ENCODE measurements around the gene CACNA2D3. TPM values are rescaled to one million over a fixed set of nuclear protein-coding genes. Genes with fewer than 3 reads are reported as not detected.

CACNA2D3 gene
- total RNA-seq, 1 donor from 2014 or later = 17.2 TPM

DNA sequence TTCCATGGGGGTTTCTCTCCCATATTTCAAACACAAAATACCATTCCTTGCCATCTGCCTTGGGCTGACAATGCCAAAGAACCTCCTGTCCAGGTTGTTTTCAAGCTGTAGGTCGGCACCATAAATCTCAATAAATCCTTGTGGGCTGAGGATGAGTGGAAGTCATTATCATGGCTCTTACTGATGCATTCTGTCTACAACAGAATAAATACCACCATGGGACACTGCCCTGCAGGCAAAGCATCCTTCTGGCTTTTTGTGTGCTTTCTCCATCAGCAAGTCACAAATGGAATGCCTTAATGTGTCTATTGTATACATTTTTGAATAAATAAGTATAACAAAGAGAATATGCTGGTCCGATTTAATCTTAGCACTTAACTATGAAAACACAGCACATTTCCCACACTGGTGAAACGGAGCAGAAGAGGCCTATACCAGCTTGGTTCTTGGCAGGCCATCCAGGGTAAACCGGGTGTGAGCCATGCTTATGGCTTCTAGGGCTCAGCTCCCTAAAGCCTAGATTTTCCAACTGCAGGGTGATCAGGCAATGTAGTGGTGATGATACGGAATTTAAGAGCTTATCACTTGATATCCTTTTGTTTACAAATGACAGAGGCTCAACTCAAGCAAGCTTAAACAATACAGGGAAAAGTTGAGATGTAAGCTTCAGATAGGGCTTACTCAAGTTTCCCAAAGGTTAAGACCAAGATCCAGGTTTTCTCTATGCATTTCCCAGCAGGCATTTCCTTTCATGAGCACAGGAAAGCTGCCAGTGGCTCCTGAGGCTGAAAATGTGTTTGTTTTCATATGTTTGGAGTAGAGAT, 938.8 kb downstream of the CACNA2D3 start:
- Histone ChIP-seq H3K4me3 (no peak overlapping the region), H3K9me3 (no peaks in the 10 kb centered on the region), H3K27me3 (no peaks in the 10 kb centered on the region), H3K27ac (no peak overlapping the region), H3K4me1 (no peaks in the 10 kb centered on the region), H3K36me3 (no peaks in the 10 kb centered on the region)
- TF ChIP-seq POLR2AphosphoS5 (IDR thresholded peaks at IDR 0.05; ENCODE audit: insufficient read depth in 1 of 2, low read depth in 1 of 2) (no peak), POLR2A (IDR thresholded peaks at IDR 0.05) (no peak)
- TF ChIP-seq, protein P1, sequence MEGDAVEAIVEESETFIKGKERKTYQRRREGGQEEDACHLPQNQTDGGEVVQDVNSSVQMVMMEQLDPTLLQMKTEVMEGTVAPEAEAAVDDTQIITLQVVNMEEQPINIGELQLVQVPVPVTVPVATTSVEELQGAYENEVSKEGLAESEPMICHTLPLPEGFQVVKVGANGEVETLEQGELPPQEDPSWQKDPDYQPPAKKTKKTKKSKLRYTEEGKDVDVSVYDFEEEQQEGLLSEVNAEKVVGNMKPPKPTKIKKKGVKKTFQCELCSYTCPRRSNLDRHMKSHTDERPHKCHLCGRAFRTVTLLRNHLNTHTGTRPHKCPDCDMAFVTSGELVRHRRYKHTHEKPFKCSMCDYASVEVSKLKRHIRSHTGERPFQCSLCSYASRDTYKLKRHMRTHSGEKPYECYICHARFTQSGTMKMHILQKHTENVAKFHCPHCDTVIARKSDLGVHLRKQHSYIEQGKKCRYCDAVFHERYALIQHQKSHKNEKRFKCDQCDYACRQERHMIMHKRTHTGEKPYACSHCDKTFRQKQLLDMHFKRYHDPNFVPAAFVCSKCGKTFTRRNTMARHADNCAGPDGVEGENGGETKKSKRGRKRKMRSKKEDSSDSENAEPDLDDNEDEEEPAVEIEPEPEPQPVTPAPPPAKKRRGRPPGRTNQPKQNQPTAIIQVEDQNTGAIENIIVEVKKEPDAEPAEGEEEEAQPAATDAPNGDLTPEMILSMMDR (IDR thresholded peaks at IDR 0.05) = no peak
- intact Hi-C loops (cut with DNase I) = no loop called here
- DNase-seq (ENCODE audit: extremely low spot score in 2 of 2) = no peak

DNA sequence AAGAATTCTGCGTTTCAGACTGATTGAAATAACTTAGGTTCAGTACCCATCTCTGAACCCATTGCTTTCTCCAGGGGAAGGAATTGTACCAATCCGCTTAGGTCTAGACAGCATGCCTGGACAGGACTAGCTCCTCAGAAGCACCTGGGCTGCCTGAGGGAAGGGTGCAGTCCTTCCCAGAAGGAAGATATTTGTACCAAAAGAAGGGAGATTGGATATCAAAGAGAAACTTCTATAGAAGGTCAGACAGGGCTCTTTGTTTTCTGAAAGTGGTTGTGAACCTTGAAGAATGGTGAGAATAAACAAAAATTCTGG, 939.3 kb downstream of the CACNA2D3 start:
- Histone ChIP-seq H3K27me3 (no peaks in the 10 kb centered on the region), H3K4me3 (no peak overlapping the region), H3K36me3 (no peaks in the 10 kb centered on the region), H3K9me3 (no peaks in the 10 kb centered on the region), H3K4me1 (no peaks in the 10 kb centered on the region), H3K27ac (no peak overlapping the region)
- DNase-seq (ENCODE audit: extremely low spot score in 2 of 2) = no peak
- intact Hi-C loops (cut with DNase I) = no loop called here
- TF ChIP-seq, protein P1 (IDR thresholded peaks at IDR 0.05) = no peak
- no peak for TF ChIP-seq POLR2AphosphoS5 (IDR thresholded peaks at IDR 0.05; ENCODE audit: insufficient read depth in 1 of 2, low read depth in 1 of 2)
- no peak for TF ChIP-seq POLR2A (IDR thresholded peaks at IDR 0.05)

DNA sequence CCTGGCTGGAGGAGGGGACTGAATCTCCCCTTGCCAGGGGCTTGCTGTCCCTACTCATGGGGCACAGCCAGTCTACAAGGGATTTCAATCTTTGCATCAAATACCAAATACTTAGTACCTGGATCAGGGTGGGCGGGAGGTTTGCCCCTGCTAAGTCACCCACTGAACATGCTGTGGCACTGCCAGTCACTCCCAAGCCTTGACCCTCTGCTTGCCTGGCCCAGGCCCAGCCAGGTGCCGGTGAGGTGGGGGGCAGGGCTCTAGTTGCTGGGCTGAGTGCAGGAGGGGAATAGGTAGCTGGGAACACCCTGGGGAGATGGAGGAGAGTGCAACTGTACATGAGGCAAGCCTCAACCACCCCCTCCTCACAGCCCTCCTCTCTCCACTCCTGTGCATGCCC, 941.8 kb downstream of the CACNA2D3 start:
- Histone ChIP-seq H3K27ac (no peak overlapping the region), H3K36me3 (no peaks in the 10 kb centered on the region), H3K9me3 (no peaks in the 10 kb centered on the region), H3K27me3 (no peaks in the 10 kb centered on the region), H3K4me1 (no peaks in the 10 kb centered on the region), H3K4me3 (no peak overlapping the region)
- no peak for DNase-seq (ENCODE audit: extremely low spot score in 2 of 2)
- intact Hi-C loops (cut with DNase I) = no loop called here
- TF ChIP-seq, protein P1 (IDR thresholded peaks at IDR 0.05) = no peak
- TF ChIP-seq POLR2AphosphoS5 (IDR thresholded peaks at IDR 0.05; ENCODE audit: insufficient read depth in 1 of 2, low read depth in 1 of 2) = no peak
- no peak for TF ChIP-seq POLR2A (IDR thresholded peaks at IDR 0.05)

DNA sequence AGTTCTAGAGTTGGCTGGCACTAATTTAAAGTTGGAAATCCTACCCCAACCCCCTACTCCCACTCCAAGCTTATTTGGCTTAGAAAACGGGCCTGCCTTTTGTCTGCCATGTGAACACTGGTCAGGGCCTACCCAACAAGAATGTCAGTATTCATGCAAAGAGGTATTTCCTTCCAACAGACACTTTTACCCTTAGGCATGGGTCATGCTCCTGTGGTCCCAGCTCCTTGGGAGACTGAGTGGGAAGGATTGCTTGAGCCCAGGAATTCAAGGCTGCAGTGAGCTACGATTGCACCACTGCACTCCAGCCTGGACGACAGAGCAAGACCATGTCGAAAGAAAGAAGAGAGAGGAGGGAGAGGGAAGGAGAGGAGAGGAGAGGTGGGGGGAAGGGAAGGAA, 943.0 kb downstream of the CACNA2D3 start:
- intact Hi-C loops (cut with DNase I) = no loop called here
- no peaks in the 10 kb centered on the region for H3K9me3 ChIP-seq
- H3K4me1 ChIP-seq = no peaks in the 10 kb centered on the region
- no peak overlapping the region for H3K4me3 ChIP-seq
- no peaks in the 10 kb centered on the region for H3K36me3 ChIP-seq
- no peaks in the 10 kb centered on the region for H3K27me3 ChIP-seq
- TF ChIP-seq POLR2AphosphoS5 (IDR thresholded peaks at IDR 0.05; ENCODE audit: insufficient read depth in 1 of 2, low read depth in 1 of 2) (no peak), POLR2A (IDR thresholded peaks at IDR 0.05) (no peak)
- TF ChIP-seq, protein P1 (IDR thresholded peaks at IDR 0.05) = no peak
- no peak for DNase-seq (ENCODE audit: extremely low spot score in 2 of 2)
- no peak overlapping the region for H3K27ac ChIP-seq

DNA sequence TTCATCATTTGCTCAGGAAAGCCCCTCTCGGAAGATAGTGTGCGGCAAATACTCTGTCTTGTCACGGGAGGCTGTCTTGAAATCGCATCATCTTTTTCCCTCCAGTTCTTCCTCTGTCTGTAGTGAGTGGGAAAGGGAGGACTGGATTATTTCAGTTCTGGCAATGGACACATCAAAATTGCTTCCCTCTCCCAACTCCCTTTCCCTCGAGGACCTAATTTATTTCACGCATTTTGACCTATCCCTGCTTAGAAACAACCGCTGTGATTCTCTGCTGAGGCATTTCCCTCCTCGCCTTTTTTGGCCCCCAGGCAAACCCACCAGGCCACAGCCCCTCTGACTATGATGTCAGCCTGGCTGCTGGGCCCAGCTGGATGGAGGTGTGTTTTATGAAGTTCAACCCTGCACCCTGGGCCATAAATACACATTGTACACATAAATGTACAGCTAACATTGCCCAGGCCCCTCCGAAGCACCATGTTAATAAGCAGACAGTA, 944.2 kb downstream of the CACNA2D3 start:
- no peaks in the 10 kb centered on the region for H3K27me3 ChIP-seq
- no peaks in the 10 kb centered on the region for H3K36me3 ChIP-seq
- no peak for DNase-seq (ENCODE audit: extremely low spot score in 2 of 2)
- no peak overlapping the region for H3K27ac ChIP-seq
- no peak overlapping the region for H3K4me3 ChIP-seq
- H3K9me3 ChIP-seq = no peaks in the 10 kb centered on the region
- H3K4me1 ChIP-seq = no peaks in the 10 kb centered on the region
- intact Hi-C loops (cut with DNase I) = no loop called here
- no peak for TF ChIP-seq POLR2A (IDR thresholded peaks at IDR 0.05)
